Stomach (tissue), 4 donors: ENCODE data around the gene KRTAP5-3.

Experiments
- CTCF ChIP-seq, 7 experiments: fragments of 450-650 bp in 4 of 7; fragments of 200-600 bp in 3 of 7; sonication (generic) in 3 of 7; IDR thresholded peaks; one replicate each; pipeline ENCODE4 v1.5.1; 2016 to 2019; ENCODE audit warnings: antibody characterized with exemption in 7 of 7, control low read depth in 2 of 7, mild to moderate bottlenecking in 1 of 7
- POLR2AphosphoS5 ChIP-seq, 3 donors: sonication (generic); formaldehyde crosslinking; IDR thresholded peaks; one replicate each; pipeline ENCODE4 v1.6.1; 2016; ENCODE audit warnings: antibody characterized with exemption in 3 of 3

GRCh38 chr11:1625541-1625940, 17.3 kb upstream of the KRTAP5-3 start:
- TF ChIP-seq CTCF (IDR thresholded peaks at IDR 0.05), result no peak
- TF ChIP-seq POLR2AphosphoS5 (IDR thresholded peaks at IDR 0.05), result no peak
